HepG2 (cell line): ENCODE results near the gene TMEM44. TPM values are rescaled to one million over a fixed set of nuclear protein-coding genes. Genes with fewer than 3 reads are reported as not detected.

ENCODE experiments used
- ATAC-seq: fragments of 200-7000 bp; cut with Tn5 transposase; 3 replicates; pipeline ENCODE4 v1.9.1; 2020; ENCODE audit warnings: mild to moderate bottlenecking, moderate library complexity
- BruUV-seq: library from RNA; stranded (reverse); fragments of 400-500 nt; replicated peaks from 2 replicates; lab custom pipeline; 2021; lab: Mats Ljungman, UMichigan
- CTCF ChIA-PET: fragments of 300-600 bp; formaldehyde crosslinking; extraction: SDS; loops from one replicate; lab custom pipeline; 2021; ENCODE audit warnings: low total read pairs, inconsistent platforms, low intra/inter-chr PET ratio; lab: Yijun Ruan, JAX
- POLR2A ChIA-PET: fragments of 350-600 bp; sonication (Branson Sonifier 250); formaldehyde crosslinking; loops from one replicate; lab custom pipeline; 2020; ENCODE audit warnings: antibody characterized with exemption, inconsistent platforms; lab: Yijun Ruan, JAX
- DNase-seq: peaks from one replicate; pipeline ENCODE4 v3.0.0-alpha.2; 2015; ENCODE audit warnings: low spot score
- FAIRE-seq: peaks from 3 replicates; lab custom pipeline; 2011; peaks lifted over from hg19 to GRCh38; lab: Jason Lieb, UNC
- H2AFZ ChIP-seq: one replicate; pipeline ENCODE4 v1.6.1; 2011; ENCODE audit warnings: low read length, inconsistent platforms
- H3K27ac ChIP-seq: fragments of 300-600 bp; 3 replicates; pipeline ENCODE4 v1.8.0; 2011; ENCODE audit warnings: mixed run types, mild to moderate bottlenecking, mixed read lengths, low read length, inconsistent platforms; ENCODE audit not compliant: insufficient read depth; ENCODE audit errors: extremely low read length
- H3K27me3 ChIP-seq, 2 experiments: fragments of 200-600 bp in 1 of 2; 2 replicates in 1 of 2; 3 replicates in 1 of 2; pipeline versions ENCODE4 v1.6.0 to v1.8.0; 2011; ENCODE audit warnings: low read length in 2 of 2, mild to moderate bottlenecking in 2 of 2, moderate library complexity in 2 of 2, inconsistent platforms in 1 of 2; ENCODE audit not compliant: insufficient read depth in 2 of 2, control insufficient read depth in 1 of 2
- H3K36me3 ChIP-seq, 2 experiments: fragments of 200-600 bp in 1 of 2; replicated peaks in 1 of 2; 2 replicates in 1 of 2; 3 replicates in 1 of 2; pipeline versions ENCODE4 v1.5.1 to v1.8.0; 2011; ENCODE audit warnings: low read length in 2 of 2, inconsistent platforms in 1 of 2; ENCODE audit not compliant: insufficient read depth in 2 of 2, control insufficient read depth in 1 of 2
- H3K4me1 ChIP-seq: 2 replicates; pipeline ENCODE4 v1.5.1; 2012; ENCODE audit warnings: low read length, inconsistent platforms; ENCODE audit not compliant: insufficient read depth
- H3K4me2 ChIP-seq: 2 replicates; pipeline ENCODE4 v1.6.0; 2011; ENCODE audit warnings: low read depth, low read length, inconsistent platforms
- H3K4me3 ChIP-seq, 3 experiments: fragments of 200-600 bp in 1 of 3; sonication (generic), shearing (Covaris generic) in 1 of 3; replicated peaks in 1 of 3; 2 replicates each; pipeline ENCODE4 v1.5.1; 2011 to 2016; ENCODE audit warnings: low read length in 3 of 3, inconsistent platforms in 2 of 3, low read depth in 2 of 3, mild to moderate bottlenecking in 2 of 3, control low read depth in 1 of 3, mixed read lengths in 1 of 3; ENCODE audit not compliant: insufficient read depth in 1 of 3
- H3K79me2 ChIP-seq: one replicate; pipeline ENCODE4 v1.6.1; 2011; ENCODE audit warnings: low read length, inconsistent platforms; ENCODE audit not compliant: insufficient read depth
- H3K9ac ChIP-seq: 2 replicates; pipeline ENCODE4 v1.6.0; 2011; ENCODE audit warnings: mild to moderate bottlenecking, low read depth, low read length, inconsistent platforms; ENCODE audit not compliant: insufficient read depth
- H3K9me3 ChIP-seq: 2 replicates; pipeline ENCODE4 v1.5.1; 2012; ENCODE audit warnings: mild to moderate bottlenecking, low read length
- H4K20me1 ChIP-seq: 2 replicates; pipeline ENCODE4 v1.6.0; 2011; ENCODE audit warnings: inconsistent platforms, mild to moderate bottlenecking, low read length, moderate library complexity; ENCODE audit not compliant: insufficient read depth
- HNF4A ChIP-seq: sonication (generic); formaldehyde crosslinking; IDR thresholded peaks from 2 replicates; pipeline ENCODE4 v1.4.0; 2020; ENCODE audit warnings: missing genetic modification reagents
- HNF4G ChIP-seq, 2 experiments: sonication (generic) in 1 of 2; formaldehyde crosslinking in 1 of 2; IDR thresholded peaks; 2 replicates each; pipeline versions ENCODE4 v1.4.0 to v1.6.1; 2011 to 2020; ENCODE audit warnings: borderline replicate concordance in 2 of 2, low read depth in 2 of 2, mild to moderate bottlenecking in 2 of 2, low read length in 1 of 2, missing genetic modification reagents in 1 of 2, moderate library complexity in 1 of 2
- THYN1 ChIP-seq: sonication (generic); formaldehyde crosslinking; IDR thresholded peaks from 2 replicates; pipeline ENCODE4 v1.8.1; 2023; ENCODE audit warnings: low read depth, mild to moderate bottlenecking, moderate library complexity, missing genetic modification reagents, borderline replicate concordance
- ZBTB14 ChIP-seq: sonication (generic); formaldehyde crosslinking; IDR thresholded peaks from 2 replicates; pipeline ENCODE4 v1.4.0; 2020; ENCODE audit warnings: missing genetic modification reagents
- ZNF564 ChIP-seq: sonication (generic); formaldehyde crosslinking; IDR thresholded peaks from 2 replicates; pipeline ENCODE4 v1.8.1; 2023; ENCODE audit warnings: mild to moderate bottlenecking, missing genetic modification reagents
- WGBS: methylation state at CpG from one replicate; pipeline ENCODE4 v1.1.6; 2017; ENCODE audit warnings: low lambda C conversion rate; 5-methylcytosine and 5-hydroxymethylcytosine counted together
- in situ Hi-C: cut with HindIII; loops from 2 replicates; pipeline ENCODE4 v1.10.0; 2017; ENCODE audit warnings: low pct_unique_long_range_greater_than_20kb; ENCODE audit not compliant: extremely low pct_ligation_motif_present
- intact Hi-C: fragments of 100-400 bp; cut with micrococcal nuclease; formaldehyde crosslinking; loops from one replicate; pipeline ENCODE4 v1.10.0; 2022; ENCODE audit not compliant: unreplicated experiment
- polyA plus RNA-seq, 8 experiments: library from polyadenylated mRNA; depleted of rRNA in 3 of 8; stranded (reverse) in 7 of 8; unstranded in 1 of 8; fragments of >200 nt; fragmentation: Illumina TruSeq in 4 of 8; extraction: Trizol in 4 of 8; gene quantifications; 2 replicates each; pipeline versions ENCODE4 v1.2.1 to v1.2.3, GENCODE V29; 2011 to 2016; ENCODE audit warnings: low read depth in 4 of 8, missing spikeins in 1 of 8, mixed read lengths in 1 of 8; ENCODE audit not compliant: insufficient read depth in 1 of 8
- total RNA-seq, 5 experiments: library from RNA; depleted of rRNA; stranded (reverse); fragments of >200 nt; fragmentation: Illumina TruSeq; extraction: Trizol; gene quantifications; 2 replicates each; pipeline ENCODE4 v1.2.3, GENCODE V29; 2016; ENCODE audit warnings: low read depth in 1 of 5
- TF ChIP-seq, protein P1 (sequence below): sonication (generic); formaldehyde crosslinking; IDR thresholded peaks from 2 replicates; pipeline ENCODE4 v1.4.0; 2020; ENCODE audit warnings: missing genetic modification reagents
- TF ChIP-seq, protein P2 (sequence below): sonication (generic); formaldehyde crosslinking; IDR thresholded peaks from 2 replicates; pipeline ENCODE4 v1.5.0; 2020; ENCODE audit warnings: mild to moderate bottlenecking, missing genetic modification reagents, moderate library complexity

Gene TMEM44
- total and polyA plus RNA-seq, 2 of the 13 experiments (the other 11 are each of a cell fraction or from before 2014, with no cell fraction given): 7.3 to 13.8 TPM

GRCh38 chr3:194640829-194641228 is 7.6 kb upstream of the TMEM44 start:
- ChIA-PET POLR2A (no interaction called here), CTCF (no interaction called here)
- intact Hi-C loops: no loop called here
- H4K20me1 ChIP-seq: no peaks in the 10 kb centered on the region
- BruUV-seq: no TSS peak
- TF ChIP-seq ZNF564 (CRISPR knock-in tag) (no peak), THYN1 (CRISPR knock-in tag) (no peak), HNF4A (CRISPR knock-in tag) (peak; percentile 37; the same call in 1 of the 2 replicates), HNF4G (IDR thresholded peaks at IDR 0.05; ENCODE audit: borderline replicate concordance, low read depth, low read length) (0 out of 2 replicates have a peak, but pooled peaks have one; percentile 28), HNF4G (CRISPR knock-in tag; IDR thresholded peaks at IDR 0.05; ENCODE audit: borderline replicate concordance, low read depth) (no peak), ZBTB14 (CRISPR knock-in tag) (no peak)
- TF ChIP-seq, protein P1, sequence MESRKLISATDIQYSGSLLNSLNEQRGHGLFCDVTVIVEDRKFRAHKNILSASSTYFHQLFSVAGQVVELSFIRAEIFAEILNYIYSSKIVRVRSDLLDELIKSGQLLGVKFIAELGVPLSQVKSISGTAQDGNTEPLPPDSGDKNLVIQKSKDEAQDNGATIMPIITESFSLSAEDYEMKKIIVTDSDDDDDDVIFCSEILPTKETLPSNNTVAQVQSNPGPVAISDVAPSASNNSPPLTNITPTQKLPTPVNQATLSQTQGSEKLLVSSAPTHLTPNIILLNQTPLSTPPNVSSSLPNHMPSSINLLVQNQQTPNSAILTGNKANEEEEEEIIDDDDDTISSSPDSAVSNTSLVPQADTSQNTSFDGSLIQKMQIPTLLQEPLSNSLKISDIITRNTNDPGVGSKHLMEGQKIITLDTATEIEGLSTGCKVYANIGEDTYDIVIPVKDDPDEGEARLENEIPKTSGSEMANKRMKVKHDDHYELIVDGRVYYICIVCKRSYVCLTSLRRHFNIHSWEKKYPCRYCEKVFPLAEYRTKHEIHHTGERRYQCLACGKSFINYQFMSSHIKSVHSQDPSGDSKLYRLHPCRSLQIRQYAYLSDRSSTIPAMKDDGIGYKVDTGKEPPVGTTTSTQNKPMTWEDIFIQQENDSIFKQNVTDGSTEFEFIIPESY (CRISPR knock-in tag): peak; percentile 59
- TF ChIP-seq, protein P2, sequence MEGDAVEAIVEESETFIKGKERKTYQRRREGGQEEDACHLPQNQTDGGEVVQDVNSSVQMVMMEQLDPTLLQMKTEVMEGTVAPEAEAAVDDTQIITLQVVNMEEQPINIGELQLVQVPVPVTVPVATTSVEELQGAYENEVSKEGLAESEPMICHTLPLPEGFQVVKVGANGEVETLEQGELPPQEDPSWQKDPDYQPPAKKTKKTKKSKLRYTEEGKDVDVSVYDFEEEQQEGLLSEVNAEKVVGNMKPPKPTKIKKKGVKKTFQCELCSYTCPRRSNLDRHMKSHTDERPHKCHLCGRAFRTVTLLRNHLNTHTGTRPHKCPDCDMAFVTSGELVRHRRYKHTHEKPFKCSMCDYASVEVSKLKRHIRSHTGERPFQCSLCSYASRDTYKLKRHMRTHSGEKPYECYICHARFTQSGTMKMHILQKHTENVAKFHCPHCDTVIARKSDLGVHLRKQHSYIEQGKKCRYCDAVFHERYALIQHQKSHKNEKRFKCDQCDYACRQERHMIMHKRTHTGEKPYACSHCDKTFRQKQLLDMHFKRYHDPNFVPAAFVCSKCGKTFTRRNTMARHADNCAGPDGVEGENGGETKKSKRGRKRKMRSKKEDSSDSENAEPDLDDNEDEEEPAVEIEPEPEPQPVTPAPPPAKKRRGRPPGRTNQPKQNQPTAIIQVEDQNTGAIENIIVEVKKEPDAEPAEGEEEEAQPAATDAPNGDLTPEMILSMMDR (CRISPR knock-in tag): peak; percentile 33; the same call in 1 of the 2 replicates
- H3K36me3 ChIP-seq: peaks cover 5 to 29% of the 10 kb centered on the region in 2 experiments; a peak in 4 of 5 replicates
- FAIRE-seq: peak; percentile 64
- ATAC-seq: peak; percentile 90
- H3K27me3 ChIP-seq: no peaks in the 10 kb centered on the region; a peak in 1 of 5 replicates
- in situ Hi-C loops: no loop called here
- H3K9me3 ChIP-seq: no peaks in the 10 kb centered on the region
- H3K4me3 ChIP-seq: no peak overlapping the region
- no peak overlapping the region for H2AFZ ChIP-seq
- H3K9ac ChIP-seq: no peak overlapping the region
- DNase-seq: peak; percentile 46
- no peak overlapping the region for H3K27ac ChIP-seq
- no peaks in the 10 kb centered on the region for H3K79me2 ChIP-seq
- H3K4me2 ChIP-seq: no peak overlapping the region
- no peaks in the 10 kb centered on the region for H3K4me1 ChIP-seq
- WGBS: 76% methylated on average over 7 of the region's 7 CpGs
